Suppressor macrophage treated with lipopolysaccharide for 1 hour (primary cell): Measurements from ENCODE around the gene POLN.
"Not testable (repeated sequence)": the region's sequence is repeated elsewhere in the genome, so short reads cannot be mapped to it uniquely, and the experiment has no call there.

ENCODE experiments used
- DNase-seq, 3 donors: peaks; one replicate each; pipeline ENCODE4 v3.0.0-alpha.2; 2020 to 2022

Gene POLN

GRCh38 chr4:2051086-2051485 is 190.8 kb downstream of the POLN start:
- no peak for DNase-seq

- DNase-seq, result no peak
Measured at GRCh38 chr4:2049811-2050210, 192.1 kb downstream of the POLN start.

GRCh38 chr4:2049381-2049780 is 192.5 kb downstream of the POLN start:
- no peak for DNase-seq

GRCh38 chr4:2048831-2049230 is 193.1 kb downstream of the POLN start:
- DNase-seq, result no peak

GRCh38 chr4:2047781-2048581 is 193.9 kb downstream of the POLN start:
- no peak for DNase-seq

- no peak for DNase-seq
Measured at GRCh38 chr4:2047031-2047660, 194.8 kb downstream of the POLN start.

- no peak for DNase-seq
Measured at GRCh38 chr4:2046031-2046961, 195.6 kb downstream of the POLN start.

GRCh38 chr4:2045518-2045951 is 196.4 kb downstream of the POLN start:
- DNase-seq, result no peak

- DNase-seq, result no peak
Measured at GRCh38 chr4:2044542-2045517, 197.1 kb downstream of the POLN start.

GRCh38 chr4:2044119-2044485 is 197.8 kb downstream of the POLN start:
- no peak for DNase-seq

GRCh38 chr4:2043396-2044118 is 198.4 kb downstream of the POLN start:
- no peak for DNase-seq

GRCh38 chr4:2042947-2043395 is 198.9 kb downstream of the POLN start:
- no peak for DNase-seq

GRCh38 chr4:2042204-2042946 is 199.5 kb downstream of the POLN start:
- peak; percentile 29 to 73 (median 45) for DNase-seq

GRCh38 chr4:2041239-2042130 is 200.4 kb downstream of the POLN start:
- DNase-seq, result peak; percentile 96 to 98 (median 98)

GRCh38 chr4:2040391-2041238 is 201.3 kb downstream of the POLN start:
- DNase-seq, result peak in 1 of 3 donors; percentile 27

- DNase-seq, result peak in 2 of 3 donors; percentile 40 to 45
Measured at GRCh38 chr4:2036866-2037265, 205.1 kb downstream of the POLN start.

- DNase-seq, result no peak
Measured at GRCh38 chr4:2036327-2036726, 205.6 kb downstream of the POLN start.

- not testable (repeated sequence) for DNase-seq
Measured at GRCh38 chr4:2031161-2031560, 210.8 kb downstream of the POLN start.
